Measurements from ENCODE around the gene USP20.

USP20 gene

DNA sequence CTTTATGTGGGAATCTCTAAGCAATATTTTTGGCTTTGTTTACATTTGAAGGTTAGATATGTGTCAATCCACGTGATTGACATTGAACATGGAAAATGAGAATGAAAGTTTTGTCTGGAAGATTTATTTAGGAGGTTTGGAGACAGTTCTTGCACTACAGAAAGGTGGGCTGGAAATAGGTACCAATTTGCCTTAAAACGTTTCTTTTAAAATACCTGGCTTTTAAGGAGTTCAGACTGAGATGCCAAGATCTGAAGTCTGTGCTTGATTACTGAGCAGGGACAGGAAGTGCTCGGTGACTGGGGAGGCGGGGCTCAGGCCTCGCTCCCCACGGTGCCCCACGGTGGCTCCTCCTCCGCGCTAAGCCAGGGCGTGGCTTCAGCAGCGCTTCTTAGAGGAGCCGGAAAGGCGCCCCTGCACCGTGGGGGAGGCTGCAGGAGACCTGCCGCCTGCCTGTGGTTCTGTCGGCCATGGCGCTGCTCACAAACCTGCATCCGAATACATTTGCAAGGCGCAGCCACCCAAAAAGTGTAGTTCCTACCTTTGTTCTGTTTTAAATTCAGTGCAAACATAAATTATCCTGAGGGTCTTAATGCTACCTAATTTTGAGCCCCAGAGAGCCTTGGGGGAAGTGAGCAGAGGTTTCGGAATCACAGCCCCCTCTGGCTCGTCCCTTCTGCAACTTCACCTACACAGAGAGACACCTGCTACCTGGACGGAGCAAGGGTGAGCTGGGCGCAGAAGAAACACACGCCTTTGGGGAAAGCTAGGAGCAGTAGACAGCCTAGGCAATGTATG lies 49.2 kb downstream of the USP20 start:
- in situ Hi-C loops (cut with MboI; ENCODE audit: low pct_unique_long_range_greater_than_20kb, low sequenced_read_pairs, unreplicated experiment), result no loop called here
- peak; percentile 90 for DNase-seq (ENCODE audit: low spot score)
- TF ChIP-seq, protein P1, sequence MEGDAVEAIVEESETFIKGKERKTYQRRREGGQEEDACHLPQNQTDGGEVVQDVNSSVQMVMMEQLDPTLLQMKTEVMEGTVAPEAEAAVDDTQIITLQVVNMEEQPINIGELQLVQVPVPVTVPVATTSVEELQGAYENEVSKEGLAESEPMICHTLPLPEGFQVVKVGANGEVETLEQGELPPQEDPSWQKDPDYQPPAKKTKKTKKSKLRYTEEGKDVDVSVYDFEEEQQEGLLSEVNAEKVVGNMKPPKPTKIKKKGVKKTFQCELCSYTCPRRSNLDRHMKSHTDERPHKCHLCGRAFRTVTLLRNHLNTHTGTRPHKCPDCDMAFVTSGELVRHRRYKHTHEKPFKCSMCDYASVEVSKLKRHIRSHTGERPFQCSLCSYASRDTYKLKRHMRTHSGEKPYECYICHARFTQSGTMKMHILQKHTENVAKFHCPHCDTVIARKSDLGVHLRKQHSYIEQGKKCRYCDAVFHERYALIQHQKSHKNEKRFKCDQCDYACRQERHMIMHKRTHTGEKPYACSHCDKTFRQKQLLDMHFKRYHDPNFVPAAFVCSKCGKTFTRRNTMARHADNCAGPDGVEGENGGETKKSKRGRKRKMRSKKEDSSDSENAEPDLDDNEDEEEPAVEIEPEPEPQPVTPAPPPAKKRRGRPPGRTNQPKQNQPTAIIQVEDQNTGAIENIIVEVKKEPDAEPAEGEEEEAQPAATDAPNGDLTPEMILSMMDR (IDR thresholded peaks at IDR 0.05; ENCODE audit: extremely low read depth, insufficient read depth, missing control alignments), result no peak

DNA sequence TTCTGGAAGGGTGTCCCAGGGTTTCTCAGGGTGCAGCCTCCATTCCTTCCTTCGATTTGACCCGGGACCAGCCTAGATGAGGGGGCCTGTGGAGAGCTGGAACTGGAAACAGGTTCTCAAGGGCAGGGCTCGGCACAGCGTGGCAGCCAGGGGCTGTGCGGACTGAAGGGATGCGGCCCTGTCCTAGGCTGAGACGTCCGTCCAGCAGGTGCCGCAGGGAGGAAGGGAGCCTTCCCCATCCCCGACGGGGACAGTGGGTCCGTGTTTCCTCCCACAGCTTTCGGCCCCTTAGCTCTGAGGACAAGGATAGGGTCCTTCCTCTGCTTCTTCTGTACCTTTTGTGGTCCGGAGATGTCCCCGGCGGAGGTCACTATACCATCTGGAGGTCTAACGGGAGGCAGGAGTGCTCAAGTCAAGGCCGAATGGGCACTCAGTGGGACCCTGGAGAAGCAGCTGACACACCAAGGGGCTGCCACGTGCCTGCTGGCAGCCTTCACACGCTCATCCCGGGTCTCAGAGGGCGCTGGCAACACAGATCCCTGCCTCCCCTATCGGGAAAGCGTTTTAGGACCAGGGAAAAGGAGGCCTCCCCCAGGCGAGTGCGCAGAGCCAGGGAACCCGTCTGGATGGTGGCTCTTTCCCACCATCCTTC lies 49.9 kb downstream of the USP20 start:
- TF ChIP-seq, protein P1 (IDR thresholded peaks at IDR 0.05; ENCODE audit: extremely low read depth, insufficient read depth, missing control alignments), result peak; percentile 45
- in situ Hi-C loops (cut with MboI; ENCODE audit: low pct_unique_long_range_greater_than_20kb, low sequenced_read_pairs, unreplicated experiment), result no loop called here
- no peak for DNase-seq (ENCODE audit: low spot score)

GRCh38 chr9:129885670-129886106 lies 50.4 kb downstream of the USP20 start:
- DNase-seq (ENCODE audit: low spot score), result peak; percentile 71
- TF ChIP-seq, protein P1 (IDR thresholded peaks at IDR 0.05; ENCODE audit: extremely low read depth, insufficient read depth, missing control alignments), result peak; percentile 94
- in situ Hi-C loops (cut with MboI; ENCODE audit: low pct_unique_long_range_greater_than_20kb, low sequenced_read_pairs, unreplicated experiment), result no loop called here

GRCh38 chr9:129886226-129887174 lies 51.2 kb downstream of the USP20 start:
- DNase-seq (ENCODE audit: low spot score), result no peak
- TF ChIP-seq, protein P1 (IDR thresholded peaks at IDR 0.05; ENCODE audit: extremely low read depth, insufficient read depth, missing control alignments), result no peak
- in situ Hi-C loops (cut with MboI; ENCODE audit: low pct_unique_long_range_greater_than_20kb, low sequenced_read_pairs, unreplicated experiment), result no loop called here

- no peak for DNase-seq (ENCODE audit: low spot score)
- TF ChIP-seq, protein P1 (IDR thresholded peaks at IDR 0.05; ENCODE audit: extremely low read depth, insufficient read depth, missing control alignments), result peak; percentile 16
- in situ Hi-C loops (cut with MboI; ENCODE audit: low pct_unique_long_range_greater_than_20kb, low sequenced_read_pairs, unreplicated experiment), result no loop called here
Measured at GRCh38 chr9:129887334-129888292, 52.4 kb downstream of the USP20 start.

Data from GM13977 (cell line).